GM19395 (cell line): Measurements from ENCODE around the gene HEBP1.

Source experiments
- ATAC-seq: cut with Tn5 transposase; IDR thresholded peaks from one replicate; pipeline ENCODE4 v1.9.1; 2021; ENCODE audit warnings: mild to moderate bottlenecking, moderate library complexity; ENCODE audit not compliant: unreplicated experiment

Gene HEBP1

GRCh38 chr12:13024531-13024916 is 24.5 kb upstream of the HEBP1 start:
- no peak for ATAC-seq

DNA sequence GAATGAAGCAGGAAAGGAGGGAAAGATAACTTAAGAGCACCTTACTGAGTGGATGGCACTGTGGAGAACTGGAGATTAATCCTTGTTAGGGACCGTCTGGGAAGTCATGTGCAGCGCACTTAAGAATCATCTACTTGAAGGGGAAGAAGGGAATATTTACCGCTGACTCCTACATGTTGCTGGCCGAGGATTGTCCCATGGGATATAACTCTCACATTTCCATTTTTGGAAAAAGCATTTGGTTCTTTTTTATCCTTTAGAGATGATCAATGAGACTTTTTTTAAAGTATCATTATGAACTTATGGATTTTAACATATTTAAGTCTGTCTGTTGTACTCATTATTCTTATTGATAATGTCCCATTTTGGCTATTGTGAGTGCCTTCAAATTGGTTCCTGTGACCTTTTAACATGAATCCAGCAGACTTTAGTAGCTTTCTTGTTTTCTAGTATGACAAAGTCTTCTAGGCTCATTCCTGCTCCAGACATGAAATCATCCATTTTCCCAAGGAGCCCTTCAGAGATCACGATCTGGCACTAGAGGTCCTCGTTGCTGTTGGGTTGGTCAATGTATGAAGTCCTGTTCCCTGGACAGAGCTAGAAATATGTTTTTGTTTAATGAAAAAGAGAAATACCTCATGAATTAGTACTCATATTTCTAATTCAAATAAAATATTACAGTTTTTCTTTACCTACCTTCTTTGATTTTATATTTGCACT is 23.9 kb upstream of the HEBP1 start:
- no peak for ATAC-seq

DNA sequence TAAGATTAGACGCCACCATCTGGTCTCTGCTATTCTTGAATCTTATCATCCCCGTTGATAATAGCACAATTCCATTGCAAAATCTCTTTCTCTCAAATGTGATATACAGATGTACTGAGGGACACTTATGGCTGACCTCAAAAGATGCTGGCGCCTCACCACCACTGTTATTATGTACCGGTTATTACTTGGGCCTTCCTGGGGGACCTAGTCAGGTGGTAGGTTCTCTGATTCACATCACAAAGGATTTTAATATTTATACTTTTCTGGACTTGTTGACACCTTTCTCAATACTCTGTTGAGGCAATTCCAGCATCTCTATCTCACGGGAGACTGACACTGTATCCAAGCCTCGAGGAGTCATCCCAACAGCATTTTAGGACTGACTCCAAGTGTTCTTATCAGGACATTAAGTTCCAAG is 22.8 kb upstream of the HEBP1 start:
- ATAC-seq = no peak

DNA sequence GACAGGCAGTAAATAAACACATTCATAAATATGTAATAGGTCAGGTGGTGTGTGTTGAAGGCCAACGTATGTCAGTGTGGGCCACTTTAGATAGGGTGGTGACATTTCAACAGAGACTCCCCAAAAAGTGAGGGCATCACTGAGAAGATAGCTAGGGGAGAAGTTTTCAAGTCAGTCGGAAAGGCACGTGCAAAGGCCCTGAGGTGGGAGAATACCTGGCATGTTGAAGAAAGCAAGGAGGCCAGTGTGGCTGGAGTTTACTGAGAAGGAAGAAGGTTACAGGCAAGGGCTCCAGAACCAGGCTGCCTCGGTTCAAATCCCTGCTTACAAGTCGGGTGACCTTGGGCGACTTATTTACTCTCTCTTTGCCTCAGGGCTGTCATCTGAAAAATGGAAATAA is 11.0 kb upstream of the HEBP1 start:
- ATAC-seq = no peak

DNA sequence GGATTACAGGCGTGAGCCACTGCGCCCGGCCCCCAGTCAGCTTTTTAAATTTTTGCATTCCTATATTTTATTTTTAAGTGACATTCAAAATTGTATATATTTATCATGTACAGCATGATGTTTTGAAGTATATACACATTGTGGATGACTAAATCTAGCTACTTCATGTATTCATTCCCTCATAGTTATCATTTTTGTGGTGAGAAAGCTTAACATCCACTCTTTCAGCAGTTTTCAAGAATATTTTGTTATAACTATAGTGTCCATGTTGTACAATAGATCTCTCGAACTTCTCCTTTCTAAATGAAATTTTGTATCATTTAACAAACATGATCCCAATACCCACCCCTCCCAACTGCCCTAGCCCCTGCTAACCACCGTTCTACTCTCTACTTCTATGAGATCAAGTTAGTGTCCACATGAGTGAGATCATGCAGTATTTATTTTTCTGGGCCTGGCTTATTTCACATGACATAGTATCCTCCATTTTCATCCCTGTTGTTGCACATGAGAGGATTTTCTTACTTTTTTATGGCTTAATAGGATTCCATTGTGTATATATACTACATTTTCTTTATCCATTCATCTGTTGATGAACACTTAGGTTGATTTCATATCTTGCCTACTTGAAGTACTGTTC is 8.8 kb upstream of the HEBP1 start:
- ATAC-seq = no peak

DNA sequence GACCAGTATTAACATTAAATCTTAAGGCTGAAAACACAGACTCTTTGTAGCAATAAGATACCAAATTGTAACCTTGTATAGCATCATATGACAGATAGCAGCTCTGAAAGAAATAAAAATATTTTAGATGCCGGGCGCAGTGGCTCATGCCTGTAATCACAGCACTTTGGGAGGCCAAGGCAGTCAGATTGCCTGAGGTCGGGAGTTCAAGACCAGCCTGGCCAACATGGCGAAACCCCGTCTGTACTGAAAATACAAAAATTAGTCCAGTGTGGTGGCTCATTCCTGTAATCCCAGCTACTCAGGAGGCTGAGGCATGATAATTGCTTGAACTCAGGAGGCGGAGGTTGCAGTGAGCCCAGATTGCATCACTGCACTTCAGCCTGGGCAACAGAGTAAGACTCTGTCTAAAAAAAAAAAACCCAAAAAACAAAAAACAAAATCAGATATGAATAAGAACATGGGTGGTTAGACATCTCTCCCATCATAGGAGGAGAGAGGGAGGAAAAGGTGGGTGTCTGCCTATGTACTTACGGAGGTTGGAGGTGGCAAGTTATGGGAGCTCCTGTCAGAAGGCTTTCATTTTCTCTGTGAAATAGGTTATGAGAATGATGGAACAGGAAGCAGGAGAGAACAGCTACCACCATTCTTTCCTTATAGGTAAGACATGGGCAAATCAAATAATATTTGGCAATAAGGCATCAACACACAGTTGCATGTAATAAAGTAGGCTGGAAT is 7.6 kb upstream of the HEBP1 start:
- no peak for ATAC-seq

DNA sequence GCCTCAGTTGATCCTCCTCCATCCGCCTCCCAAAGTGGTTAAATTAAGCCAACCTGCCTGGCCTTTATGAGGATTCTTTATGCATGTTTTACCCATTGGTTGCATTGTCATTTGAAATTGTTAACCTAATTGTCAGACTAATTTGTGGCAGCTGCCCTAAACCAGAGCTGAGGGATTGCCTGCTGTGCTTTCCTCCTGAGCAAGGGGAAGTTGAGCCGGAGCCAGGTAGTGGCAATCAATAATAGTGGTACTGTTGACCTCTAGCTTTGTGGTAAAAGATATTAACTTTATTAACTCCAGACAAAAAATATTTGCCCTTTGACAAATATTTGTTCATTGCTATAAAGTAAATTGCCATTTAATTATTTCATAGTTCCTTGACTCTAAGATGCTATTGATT is 5.6 kb upstream of the HEBP1 start:
- no peak for ATAC-seq

- ATAC-seq = no peak
Observed at GRCh38 chr12:13004986-13005385, 4.9 kb upstream of the HEBP1 start.

- no peak for ATAC-seq
Observed at GRCh38 chr12:13004361-13004760, 4.3 kb upstream of the HEBP1 start.

DNA sequence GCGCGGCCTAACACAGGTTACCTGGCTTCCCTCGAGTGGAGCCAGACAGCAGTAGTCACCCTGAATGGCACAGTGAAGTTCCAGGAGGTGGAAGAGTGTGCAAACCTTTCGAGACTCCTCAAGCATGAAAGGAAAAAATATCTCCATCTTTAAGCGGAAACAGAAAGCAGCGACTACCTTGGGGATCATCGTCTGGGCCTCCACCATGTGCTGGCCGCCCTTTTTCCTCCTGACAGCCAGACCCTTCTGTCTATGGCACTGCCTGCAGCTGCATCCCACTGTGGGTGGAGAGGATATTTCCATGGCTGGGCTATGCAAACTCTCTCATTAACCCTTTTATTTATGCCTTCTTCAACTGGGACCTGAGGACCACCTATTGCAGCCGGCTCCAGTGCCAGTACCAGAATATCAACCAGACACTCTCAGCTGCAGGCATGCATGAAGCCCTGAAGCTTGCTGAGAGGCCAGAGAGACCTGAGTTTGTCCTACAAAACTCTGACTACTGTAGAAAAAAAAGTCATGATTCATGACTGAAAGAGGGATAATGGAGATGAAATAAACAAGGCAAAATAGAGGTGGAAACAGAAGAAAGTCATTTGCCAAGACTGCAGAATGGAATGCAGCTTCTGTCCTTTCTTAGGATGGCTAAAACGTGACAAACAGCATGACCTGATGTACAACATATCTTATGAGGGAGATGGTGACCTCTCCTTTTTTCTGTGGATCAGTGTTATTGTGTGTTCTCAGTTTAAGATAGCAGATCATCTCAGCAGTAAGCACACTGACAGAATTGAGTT is 2.4 kb upstream of the HEBP1 start:
- ATAC-seq = no peak

DNA sequence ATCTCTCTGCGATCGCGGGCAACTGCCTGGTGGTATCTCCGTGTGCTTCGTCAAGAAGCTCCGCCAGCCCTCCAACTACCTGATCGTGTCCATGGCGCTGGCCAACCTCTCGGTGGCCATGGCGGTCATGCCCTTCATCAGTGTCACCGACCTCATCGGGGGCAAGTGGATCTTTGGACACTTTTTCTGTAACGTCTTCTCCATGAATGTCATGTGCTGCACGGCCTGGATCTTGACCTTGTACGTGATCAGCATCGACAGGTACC is 1.6 kb upstream of the HEBP1 start:
- no peak for ATAC-seq

GRCh38 chr12:13000925-13001774 is 1.1 kb upstream of the HEBP1 start:
- peak; percentile 22 for ATAC-seq

- peak; percentile 51 for ATAC-seq
Observed at GRCh38 chr12:13000616-13000924, 505 bp upstream of the HEBP1 start.

DNA sequence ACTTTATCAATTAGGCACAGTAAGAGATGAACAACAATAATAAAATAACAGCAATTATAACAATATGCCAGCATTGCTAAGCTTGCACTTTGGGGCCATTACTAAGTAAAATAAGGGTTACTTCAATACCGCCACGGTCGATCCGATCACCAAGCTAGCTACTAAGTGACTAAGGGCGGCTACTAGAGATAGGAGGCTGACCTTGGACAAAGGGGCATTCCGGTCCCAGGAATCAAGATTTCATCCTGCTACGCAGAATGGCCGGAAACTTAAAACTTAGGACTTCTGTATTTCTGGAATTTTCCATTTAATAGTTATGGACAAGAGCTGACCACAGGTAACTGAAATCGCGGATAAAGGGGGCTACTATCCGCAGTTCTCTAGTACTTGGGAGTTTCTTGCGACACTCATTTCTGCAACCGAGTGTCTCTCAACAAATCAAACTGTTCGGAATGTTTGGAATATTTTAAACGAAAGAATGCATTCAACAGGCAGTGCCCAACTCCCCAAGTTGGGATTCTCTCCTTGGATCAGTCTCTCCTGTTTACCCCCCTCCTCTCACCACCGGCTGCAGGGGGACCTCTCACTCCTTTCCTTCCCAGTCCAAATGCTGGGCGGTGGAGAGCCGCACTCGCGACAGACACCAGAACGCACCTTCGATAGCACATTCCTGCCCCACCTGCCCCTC is 650 bp downstream of the HEBP1 start:
- ATAC-seq = peak; percentile 10

DNA sequence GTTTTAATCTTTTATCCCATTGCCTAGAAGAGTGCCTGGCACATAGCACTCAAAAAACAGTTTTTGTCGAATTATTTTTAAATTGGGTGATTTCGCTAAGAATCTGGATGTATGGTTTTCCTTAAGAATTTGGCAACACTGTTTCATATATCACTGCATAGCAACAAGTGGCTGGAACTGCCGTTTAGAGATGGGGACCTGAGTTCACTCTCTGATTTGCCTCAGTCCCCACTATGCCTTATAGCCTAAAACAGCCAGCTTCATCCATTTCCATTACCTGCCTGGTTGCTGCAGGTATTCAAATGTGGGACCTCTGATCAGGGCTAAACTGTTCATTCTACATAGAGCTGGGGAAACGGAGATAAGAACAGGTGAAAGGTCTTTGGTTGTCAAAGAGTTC is 1.8 kb downstream of the HEBP1 start:
- ATAC-seq = no peak

DNA sequence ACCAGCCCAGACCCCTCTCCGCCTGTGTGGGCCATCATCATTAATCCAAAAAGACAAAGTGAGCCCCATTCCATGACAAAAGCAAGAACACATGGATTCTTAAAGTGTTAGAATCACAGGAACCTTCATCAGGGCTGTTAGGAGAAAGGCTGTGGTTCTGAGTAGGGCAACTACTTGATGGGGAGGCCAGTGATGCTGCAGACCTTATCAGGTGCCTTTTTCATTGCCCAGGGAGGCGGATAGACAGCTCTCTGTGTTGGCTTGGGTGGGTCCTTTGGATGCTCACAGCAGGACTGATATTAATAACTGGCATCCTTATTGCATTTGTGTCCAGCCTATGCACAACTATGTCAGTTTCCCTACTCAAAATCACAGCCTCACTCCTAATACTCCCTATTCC is 2.3 kb downstream of the HEBP1 start:
- ATAC-seq = no peak

DNA sequence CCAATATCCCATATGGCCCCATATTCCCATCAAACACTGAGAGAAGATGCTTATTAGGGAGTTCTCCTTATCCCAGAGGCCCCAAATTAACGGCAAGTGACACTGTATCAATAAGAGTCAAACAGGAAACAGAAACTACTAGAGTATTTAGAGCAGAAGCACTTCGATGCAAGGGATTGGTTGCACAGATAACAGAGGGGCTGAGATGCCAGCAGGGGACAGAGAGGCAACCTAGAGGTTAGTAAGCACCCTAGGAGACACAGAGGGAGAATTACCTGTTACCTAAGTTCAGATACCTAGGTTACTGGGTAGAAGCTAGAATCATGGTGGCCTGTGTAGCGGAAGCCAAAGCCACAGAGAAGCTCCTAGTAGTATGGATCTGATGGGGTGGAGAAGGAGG is 2.9 kb downstream of the HEBP1 start:
- no peak for ATAC-seq

DNA sequence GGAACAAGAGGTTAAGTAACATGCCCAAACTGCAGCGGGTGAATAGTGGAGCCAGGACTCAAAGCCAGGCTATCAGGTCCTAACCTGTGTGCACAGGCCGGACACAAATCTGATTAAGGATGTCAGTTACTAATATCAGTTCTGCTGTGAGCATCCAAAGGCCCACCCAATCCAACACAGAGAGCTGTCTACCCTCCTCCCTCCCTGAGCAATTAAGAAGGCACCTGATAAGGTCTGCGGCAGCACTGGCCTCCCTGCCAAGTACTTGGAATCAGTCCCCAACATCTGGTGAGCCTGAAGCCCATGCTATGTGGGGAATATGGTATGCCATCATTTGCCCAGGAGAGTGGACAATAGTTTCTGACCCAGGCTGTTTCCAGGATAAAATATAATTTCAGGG is 3.9 kb downstream of the HEBP1 start:
- no peak for ATAC-seq

- no peak for ATAC-seq
Observed at GRCh38 chr12:12995088-12995487, 5.0 kb downstream of the HEBP1 start.

DNA sequence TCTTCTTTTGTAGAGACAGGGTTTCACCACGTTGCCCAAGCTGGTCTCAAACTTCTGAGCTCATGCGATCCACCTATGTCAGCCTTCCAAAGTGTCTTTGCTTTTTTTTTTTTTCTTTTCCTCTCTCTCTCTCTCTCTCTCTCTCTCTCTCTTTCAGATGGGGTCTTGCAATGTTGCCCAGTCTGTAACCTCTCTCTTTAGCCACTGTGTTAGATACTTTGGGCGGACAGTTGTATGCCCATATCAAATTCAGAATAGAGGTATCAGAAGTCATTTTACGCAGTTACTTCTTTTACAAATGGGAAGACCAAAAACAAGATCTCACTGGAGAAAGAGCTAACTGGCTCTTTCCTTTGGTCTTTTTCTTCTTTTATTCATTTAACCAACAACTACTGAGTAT is 6.7 kb downstream of the HEBP1 start:
- no peak for ATAC-seq
